LNCaP clone FGC (cell line): ENCODE results near the gene NHLRC2.

Source experiments
- DNase-seq: peaks from one replicate; pipeline ENCODE4 v3.0.0-alpha.2; 2011; ENCODE audit warnings: low read depth
- H3K4me3 ChIP-seq: 2 replicates; pipeline ENCODE4 v1.5.1; 2011; ENCODE audit warnings: mild to moderate bottlenecking, low read depth, low read length, control low read depth
- TF ChIP-seq, protein P1 (sequence below): IDR thresholded peaks from 2 replicates; pipeline ENCODE4 v1.5.1; 2012; ENCODE audit warnings: mild to moderate bottlenecking; ENCODE audit not compliant: control insufficient read depth, insufficient read depth; ENCODE audit errors: extremely low read depth

The NHLRC2 gene

DNA sequence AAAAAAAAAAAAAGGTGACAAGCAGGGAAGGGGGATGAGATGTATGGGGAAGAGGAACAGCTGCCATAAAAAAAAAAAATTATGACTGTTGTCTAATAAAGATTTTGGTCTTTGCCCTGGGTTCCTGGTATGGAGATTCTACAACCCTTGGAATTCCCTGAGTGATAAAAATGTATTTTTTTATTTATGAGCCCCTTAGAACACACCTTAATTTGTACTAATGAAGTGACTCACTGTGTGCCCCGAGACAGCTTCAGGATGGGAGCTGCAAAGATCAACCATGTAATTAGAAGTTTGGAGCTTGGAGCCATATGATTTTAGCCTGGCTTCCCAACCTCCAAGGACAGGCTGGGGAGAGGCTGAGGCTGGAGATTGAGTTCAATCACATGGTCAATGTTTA is 69.7 kb downstream of the NHLRC2 start:
- no peak overlapping the region for H3K4me3 ChIP-seq
- no peak for DNase-seq
- TF ChIP-seq, protein P1, sequence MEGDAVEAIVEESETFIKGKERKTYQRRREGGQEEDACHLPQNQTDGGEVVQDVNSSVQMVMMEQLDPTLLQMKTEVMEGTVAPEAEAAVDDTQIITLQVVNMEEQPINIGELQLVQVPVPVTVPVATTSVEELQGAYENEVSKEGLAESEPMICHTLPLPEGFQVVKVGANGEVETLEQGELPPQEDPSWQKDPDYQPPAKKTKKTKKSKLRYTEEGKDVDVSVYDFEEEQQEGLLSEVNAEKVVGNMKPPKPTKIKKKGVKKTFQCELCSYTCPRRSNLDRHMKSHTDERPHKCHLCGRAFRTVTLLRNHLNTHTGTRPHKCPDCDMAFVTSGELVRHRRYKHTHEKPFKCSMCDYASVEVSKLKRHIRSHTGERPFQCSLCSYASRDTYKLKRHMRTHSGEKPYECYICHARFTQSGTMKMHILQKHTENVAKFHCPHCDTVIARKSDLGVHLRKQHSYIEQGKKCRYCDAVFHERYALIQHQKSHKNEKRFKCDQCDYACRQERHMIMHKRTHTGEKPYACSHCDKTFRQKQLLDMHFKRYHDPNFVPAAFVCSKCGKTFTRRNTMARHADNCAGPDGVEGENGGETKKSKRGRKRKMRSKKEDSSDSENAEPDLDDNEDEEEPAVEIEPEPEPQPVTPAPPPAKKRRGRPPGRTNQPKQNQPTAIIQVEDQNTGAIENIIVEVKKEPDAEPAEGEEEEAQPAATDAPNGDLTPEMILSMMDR, result no peak

DNA sequence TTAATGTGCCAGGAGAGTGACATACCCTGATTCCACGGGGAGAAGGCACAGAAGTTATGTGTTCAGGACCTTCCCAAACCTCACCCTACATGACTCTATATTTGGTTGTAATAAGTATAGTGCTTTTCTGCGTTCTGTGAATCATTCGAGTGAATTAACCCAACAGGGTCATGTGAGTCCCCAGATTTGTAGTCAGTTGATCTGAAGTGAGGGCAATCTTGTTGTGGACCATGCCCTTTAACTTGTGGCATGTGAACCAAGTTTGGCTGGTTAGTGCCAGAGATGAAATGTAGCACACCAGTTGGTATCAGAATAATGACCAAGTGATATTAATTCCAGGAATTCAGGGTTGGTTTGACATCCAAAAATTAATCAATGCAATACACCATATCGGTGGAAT is 70.2 kb downstream of the NHLRC2 start:
- TF ChIP-seq, protein P1, result no peak

DNA sequence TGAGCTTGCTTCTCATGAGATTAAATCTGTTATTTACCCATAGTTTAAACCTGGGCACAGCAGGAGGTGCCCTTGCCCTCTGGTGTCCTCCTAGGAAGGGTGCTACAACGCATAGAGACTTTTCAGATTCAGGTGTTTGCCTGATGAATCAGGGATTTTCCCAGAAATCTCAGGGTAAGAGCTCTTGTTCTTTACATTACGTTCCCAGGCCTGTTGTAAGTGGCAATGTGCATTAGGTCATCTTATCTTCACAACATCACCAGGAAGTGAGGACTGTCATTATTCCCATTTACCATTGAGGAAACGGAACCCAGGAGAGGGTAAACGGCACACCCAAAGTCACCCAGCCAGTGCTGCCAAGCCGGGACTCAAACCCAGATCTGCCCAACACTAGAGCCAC is 73.0 kb downstream of the NHLRC2 start:
- DNase-seq, result peak; percentile 41
- no peak overlapping the region for H3K4me3 ChIP-seq
- TF ChIP-seq, protein P1, result no peak

More for the DNA sequence above, 70.2 kb downstream of the NHLRC2 start:
- no peak overlapping the region for H3K4me3 ChIP-seq
- DNase-seq, result no peak

DNA sequence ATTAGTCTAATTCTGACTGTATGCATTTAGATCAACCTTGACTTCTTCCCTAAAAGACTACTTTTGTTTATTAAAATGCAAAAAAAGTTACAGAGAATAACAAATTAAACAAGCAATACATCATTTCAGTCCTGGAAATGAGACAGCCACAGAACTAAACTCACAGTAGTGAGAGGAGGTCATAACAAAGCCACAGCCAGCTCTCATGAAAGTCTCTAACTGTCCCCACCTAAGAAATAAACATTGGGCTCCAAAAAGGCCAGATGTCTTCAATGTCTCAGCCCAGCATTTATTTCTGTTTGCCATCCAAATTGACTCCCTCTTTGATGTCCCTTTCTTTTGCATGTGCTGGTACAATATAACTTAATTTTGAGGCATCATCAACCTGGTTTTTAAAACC is 74.4 kb downstream of the NHLRC2 start:
- TF ChIP-seq, protein P1, result no peak
- DNase-seq, result no peak

DNA sequence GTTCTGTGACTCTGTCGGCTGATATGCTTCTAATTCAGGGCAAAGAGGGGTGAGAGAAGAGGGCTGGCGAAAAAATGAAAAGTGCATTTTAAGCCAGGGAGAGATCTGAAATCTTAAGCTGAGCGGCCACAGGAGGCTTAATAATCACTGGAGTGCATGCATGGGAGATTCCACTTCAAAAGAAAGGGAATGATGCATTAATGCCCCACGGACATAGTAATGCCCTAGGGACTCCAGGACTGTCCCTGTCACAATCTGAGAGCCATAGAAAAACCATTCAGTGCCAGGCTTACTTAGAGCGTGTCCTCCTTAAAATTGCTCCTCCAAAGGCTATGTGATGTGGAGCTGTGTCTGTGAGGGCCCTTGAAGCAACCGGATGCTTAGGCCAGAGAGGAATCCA is 75.1 kb downstream of the NHLRC2 start:
- TF ChIP-seq, protein P1, result no peak
- no peak for DNase-seq
- H3K4me3 ChIP-seq, result no peak overlapping the region

More for the DNA sequence above, 74.4 kb downstream of the NHLRC2 start:
- H3K4me3 ChIP-seq, result no peak overlapping the region

DNA sequence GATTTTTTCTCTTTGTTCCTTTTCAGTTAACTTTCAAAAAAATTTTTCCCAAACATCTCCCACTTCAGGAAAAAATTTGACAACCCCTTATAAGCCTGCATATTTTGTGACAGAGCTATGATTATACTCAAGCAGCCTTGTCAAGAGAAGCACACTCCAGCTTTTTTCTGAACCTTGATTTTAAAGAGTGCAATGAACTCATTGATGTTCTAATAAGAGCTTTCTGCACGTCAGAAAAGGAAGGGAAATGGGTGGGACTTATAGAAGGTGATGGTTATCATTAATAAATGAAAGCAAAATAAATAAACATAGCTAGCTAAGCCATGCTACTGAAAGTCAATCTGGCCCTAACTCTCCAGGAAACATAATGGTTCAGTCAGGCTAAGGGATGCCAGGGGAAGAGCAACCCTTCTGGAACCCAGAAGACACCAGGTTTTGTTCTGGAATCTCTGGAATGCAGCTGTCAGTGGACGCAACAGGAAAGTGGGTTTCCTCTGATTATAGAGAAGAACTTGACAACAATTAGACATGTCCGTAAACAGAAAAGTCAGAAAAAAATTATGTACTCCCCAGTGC is 76.1 kb downstream of the NHLRC2 start:
- no peak overlapping the region for H3K4me3 ChIP-seq
- TF ChIP-seq, protein P1, result no peak
- no peak for DNase-seq

DNA sequence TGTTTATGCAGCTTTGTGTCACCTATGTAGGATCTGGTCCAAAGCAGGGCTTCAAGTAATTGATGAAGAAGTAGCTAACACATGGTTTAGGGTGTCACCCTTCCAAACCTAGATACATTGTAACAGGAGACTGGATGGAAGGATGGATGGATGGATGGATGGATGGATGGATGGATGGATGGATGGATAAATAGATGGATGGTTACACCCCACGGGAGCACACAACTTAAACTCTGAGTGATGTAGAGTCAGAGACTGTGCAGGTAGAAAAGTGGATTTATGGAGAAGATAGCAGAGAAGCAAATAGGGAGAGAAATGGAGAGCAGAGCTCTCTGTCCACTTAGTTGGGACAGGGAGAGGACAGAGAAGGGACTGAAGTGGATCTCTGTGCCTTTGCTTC is 78.4 kb downstream of the NHLRC2 start:
- DNase-seq, result no peak
- no peak overlapping the region for H3K4me3 ChIP-seq
- TF ChIP-seq, protein P1, result no peak
